ENCODE data around the gene EXD3.

DNA sequence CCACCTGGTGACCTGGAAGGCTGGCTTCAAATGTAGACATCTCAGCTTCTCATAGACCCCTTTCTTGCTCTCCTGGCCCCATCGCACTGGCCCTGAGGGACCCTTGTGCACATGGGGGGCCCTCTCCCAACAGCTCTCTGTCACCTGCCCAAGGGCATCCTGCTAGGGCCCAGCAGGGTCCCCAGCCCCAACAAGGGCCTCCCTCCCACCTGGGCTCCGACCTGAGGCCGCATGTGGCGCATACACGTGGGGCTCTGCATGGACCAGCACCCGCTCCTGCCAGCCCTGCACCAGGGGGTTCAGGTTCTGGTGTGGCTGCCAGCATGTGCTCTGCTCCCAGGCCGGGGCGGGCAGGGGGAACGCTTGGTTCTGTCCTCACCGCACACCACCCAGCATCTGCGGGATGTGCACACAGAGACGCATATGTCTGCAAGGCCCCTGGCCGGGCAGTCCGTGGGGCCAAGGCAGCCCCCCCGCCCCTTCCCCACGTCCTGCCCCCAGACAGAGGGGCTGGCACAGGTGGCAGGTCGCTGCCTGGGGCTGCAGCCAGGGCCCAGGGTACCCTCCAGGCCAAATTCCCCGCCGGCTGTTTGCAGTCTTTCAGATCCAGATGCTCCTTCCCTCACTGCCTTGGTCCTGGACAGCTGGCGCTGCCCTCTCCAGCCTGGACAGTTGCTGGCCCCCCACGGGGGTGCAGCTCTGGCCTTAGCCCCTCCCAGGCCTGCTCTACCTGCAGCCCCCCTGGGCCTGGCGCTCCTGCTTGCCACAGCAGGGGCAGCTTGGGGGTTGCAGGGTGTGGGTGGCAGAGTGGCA is 103.0 kb downstream of the EXD3 start:
- TF ChIP-seq CTCF (IDR thresholded peaks at IDR 0.05) (no peak), POLR2A (IDR thresholded peaks at IDR 0.05) (no peak)
